ENCODE results near the gene OBSCN. TPM values are rescaled to one million over a fixed set of nuclear protein-coding genes. Genes with fewer than 3 reads are reported as not detected.

OBSCN gene
- total RNA-seq, 1 donor from 2014 or later: 316 TPM

- peak overlapping the region; percentile 23 for H3K27ac ChIP-seq (replicated peaks)
These were observed 141.9 kb downstream of the OBSCN start for GRCh38 chr1:228349701-228350171.

GRCh38 chr1:228350179-228350742 is 142.4 kb downstream of the OBSCN start:
- no peaks in the 10 kb centered on the region for H3K9me3 ChIP-seq (replicated peaks)
- H3K4me3 ChIP-seq: no peak overlapping the region
- no peaks in the 10 kb centered on the region for H3K27me3 ChIP-seq (ENCODE audit: low read depth)
- DNase-seq: no peak
- peaks cover 49% of the 10 kb centered on the region for H3K36me3 ChIP-seq
- intact Hi-C loops (cut with micrococcal nuclease): no loop called here
- TF ChIP-seq, protein P1, sequence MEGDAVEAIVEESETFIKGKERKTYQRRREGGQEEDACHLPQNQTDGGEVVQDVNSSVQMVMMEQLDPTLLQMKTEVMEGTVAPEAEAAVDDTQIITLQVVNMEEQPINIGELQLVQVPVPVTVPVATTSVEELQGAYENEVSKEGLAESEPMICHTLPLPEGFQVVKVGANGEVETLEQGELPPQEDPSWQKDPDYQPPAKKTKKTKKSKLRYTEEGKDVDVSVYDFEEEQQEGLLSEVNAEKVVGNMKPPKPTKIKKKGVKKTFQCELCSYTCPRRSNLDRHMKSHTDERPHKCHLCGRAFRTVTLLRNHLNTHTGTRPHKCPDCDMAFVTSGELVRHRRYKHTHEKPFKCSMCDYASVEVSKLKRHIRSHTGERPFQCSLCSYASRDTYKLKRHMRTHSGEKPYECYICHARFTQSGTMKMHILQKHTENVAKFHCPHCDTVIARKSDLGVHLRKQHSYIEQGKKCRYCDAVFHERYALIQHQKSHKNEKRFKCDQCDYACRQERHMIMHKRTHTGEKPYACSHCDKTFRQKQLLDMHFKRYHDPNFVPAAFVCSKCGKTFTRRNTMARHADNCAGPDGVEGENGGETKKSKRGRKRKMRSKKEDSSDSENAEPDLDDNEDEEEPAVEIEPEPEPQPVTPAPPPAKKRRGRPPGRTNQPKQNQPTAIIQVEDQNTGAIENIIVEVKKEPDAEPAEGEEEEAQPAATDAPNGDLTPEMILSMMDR (IDR thresholded peaks at IDR 0.05; ENCODE audit: borderline replicate concordance): no peak
- H3K4me1 ChIP-seq: peaks cover 22% of the 10 kb centered on the region
- H3K27ac ChIP-seq (replicated peaks): no peak overlapping the region

More at GRCh38 chr1:228349701-228350171, 141.9 kb downstream of the OBSCN start:
- Histone ChIP-seq H3K36me3 (peaks cover 47% of the 10 kb centered on the region), H3K4me1 (peaks cover 27% of the 10 kb centered on the region), H3K4me3 (no peak overlapping the region), H3K9me3 (replicated peaks) (no peaks in the 10 kb centered on the region), H3K27me3 (ENCODE audit: low read depth) (no peaks in the 10 kb centered on the region)
- TF ChIP-seq, protein P1 (IDR thresholded peaks at IDR 0.05; ENCODE audit: borderline replicate concordance): no peak
- DNase-seq: peak; percentile 7
- intact Hi-C loops (cut with micrococcal nuclease): no loop called here

- DNase-seq: peak; percentile 13
- TF ChIP-seq, protein P1 (IDR thresholded peaks at IDR 0.05; ENCODE audit: borderline replicate concordance): no peak
- H3K4me3 ChIP-seq: no peak overlapping the region
- H3K27me3 ChIP-seq (ENCODE audit: low read depth): no peaks in the 10 kb centered on the region
- intact Hi-C loops (cut with micrococcal nuclease): no loop called here
- no peaks in the 10 kb centered on the region for H3K9me3 ChIP-seq (replicated peaks)
- H3K4me1 ChIP-seq: peaks cover 19% of the 10 kb centered on the region
- H3K36me3 ChIP-seq: peaks cover 49% of the 10 kb centered on the region
- H3K27ac ChIP-seq (replicated peaks): no peak overlapping the region
These were observed 143.3 kb downstream of the OBSCN start for GRCh38 chr1:228350831-228351781.

DNA sequence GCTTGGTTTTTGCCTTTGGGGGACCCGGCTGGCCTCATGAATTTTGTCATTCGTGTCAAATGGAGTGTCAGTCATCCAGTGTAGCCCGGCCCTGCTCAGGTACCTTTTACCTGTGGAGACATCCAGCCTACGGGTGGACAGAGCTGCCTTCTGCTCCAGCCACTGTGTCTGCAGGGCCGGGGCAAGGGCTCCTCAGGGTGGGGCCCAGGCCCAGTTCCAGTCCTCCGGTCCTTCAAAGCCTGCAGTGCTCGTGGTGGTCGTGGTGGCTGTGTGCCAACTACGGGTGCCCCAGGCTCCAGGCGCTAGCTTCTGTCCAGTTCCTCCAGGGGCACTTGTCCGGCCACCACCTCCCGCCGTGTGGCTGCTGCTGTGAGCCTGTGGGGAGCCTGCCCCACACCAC is 144.0 kb downstream of the OBSCN start:
- no peak overlapping the region for H3K4me3 ChIP-seq
- H3K36me3 ChIP-seq: peaks cover 49% of the 10 kb centered on the region
- intact Hi-C loops (cut with micrococcal nuclease): no loop called here
- DNase-seq: peak; percentile 10
- peaks cover 14% of the 10 kb centered on the region for H3K4me1 ChIP-seq
- H3K27me3 ChIP-seq (ENCODE audit: low read depth): no peaks in the 10 kb centered on the region
- H3K27ac ChIP-seq (replicated peaks): no peak overlapping the region
- TF ChIP-seq, protein P1 (IDR thresholded peaks at IDR 0.05; ENCODE audit: borderline replicate concordance): no peak
- no peaks in the 10 kb centered on the region for H3K9me3 ChIP-seq (replicated peaks)

DNA sequence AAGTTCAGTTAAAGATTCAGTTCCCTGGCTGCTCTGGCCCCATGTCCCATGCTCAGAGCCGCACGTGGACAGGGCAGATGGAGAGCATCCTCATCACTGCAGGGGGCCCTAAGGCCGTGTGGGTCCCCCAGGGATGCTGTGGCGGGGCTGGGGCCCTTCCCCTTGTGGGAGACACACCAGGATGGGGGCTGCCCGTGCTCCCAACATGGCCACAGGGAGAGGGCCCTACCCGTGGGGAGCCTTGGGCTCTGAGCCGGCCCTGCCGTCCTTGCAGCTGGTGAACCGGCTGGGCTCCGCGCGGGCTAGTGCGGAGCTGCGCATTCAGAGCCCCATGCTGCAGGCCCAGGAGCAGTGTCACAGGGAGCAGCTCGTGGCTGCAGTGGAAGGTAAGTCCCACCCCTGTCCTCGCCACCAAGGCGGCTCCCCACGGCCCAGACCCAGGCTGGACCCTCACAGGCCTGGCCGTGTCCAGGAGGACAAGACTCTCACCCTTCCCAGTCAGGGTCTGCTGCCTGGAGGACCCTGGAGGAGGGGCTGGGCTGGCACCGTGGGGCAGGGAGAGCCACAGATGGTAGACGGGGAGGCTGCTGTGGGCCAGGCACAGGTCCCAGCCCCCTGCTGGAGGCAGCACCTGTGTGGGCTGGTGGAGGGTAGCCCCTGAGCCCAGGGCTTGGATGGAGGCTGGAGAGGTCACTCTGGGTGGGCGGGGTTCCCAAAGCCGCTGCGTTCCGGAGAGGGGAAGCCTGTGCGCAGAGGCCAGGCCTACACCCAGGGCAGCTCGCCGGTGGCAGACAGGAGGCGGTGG is 145.0 kb downstream of the OBSCN start:
- intact Hi-C loops (cut with micrococcal nuclease): no loop called here
- Histone ChIP-seq H3K36me3 (peaks cover 49% of the 10 kb centered on the region), H3K4me3 (no peak overlapping the region), H3K4me1 (peaks cover 10% of the 10 kb centered on the region), H3K27me3 (ENCODE audit: low read depth) (no peaks in the 10 kb centered on the region), H3K27ac (replicated peaks) (no peak overlapping the region), H3K9me3 (replicated peaks) (no peaks in the 10 kb centered on the region)
- TF ChIP-seq, protein P1 (IDR thresholded peaks at IDR 0.05; ENCODE audit: borderline replicate concordance): no peak
- peak; percentile 15 for DNase-seq

All from left ventricle myocardium inferior (tissue), 1 donor.